ENCODE measurements around the gene OSBPL6.

The OSBPL6 gene

DNA sequence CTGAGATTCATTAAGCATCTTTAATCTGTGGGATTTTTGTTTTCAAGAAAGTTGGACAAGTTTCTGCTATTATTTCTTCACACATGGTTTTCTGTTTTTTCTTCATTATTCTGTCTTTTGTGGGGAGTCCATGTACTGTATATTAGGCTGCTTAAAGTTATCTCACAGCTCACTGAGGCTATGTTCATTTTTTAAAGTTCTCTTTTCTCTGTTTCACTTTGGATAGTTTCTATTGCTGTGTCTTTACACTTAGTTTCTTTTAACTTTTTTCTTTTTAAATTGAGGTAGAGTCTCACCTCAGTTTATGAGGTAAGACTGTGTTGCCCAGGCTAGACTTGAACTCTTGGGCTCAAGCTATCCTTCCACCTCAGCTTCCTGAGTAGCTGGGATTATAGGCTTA, 8.6 kb downstream of the OSBPL6 start:
- ChIA-PET CTCF (interaction anchor here (0.9 kb wide), 1 partner anchor 70 kb away, joined by 3 read pairs; no protein-coding TSS in a partner anchor), POLR2A (no interaction called here)
- Histone ChIP-seq H3K27ac (ENCODE audit: extremely low read depth, low read depth, low read length) (no peak overlapping the region), H3K9me3 (ENCODE audit: control insufficient read depth, insufficient read depth, low read depth, low read length) (no peaks in the 10 kb centered on the region), H3K36me3 (ENCODE audit: control insufficient read depth in 2 of 2, insufficient read depth in 1 of 2, low read length in 2 of 2) (no peaks in the 10 kb centered on the region), H3K4me3 (ENCODE audit: low read depth, low read length) (no peak overlapping the region), H3K4me1 (ENCODE audit: control insufficient read depth, insufficient read depth, low read length) (peaks cover 6% of the 10 kb centered on the region; the same call in 1 of the 2 replicates)
- TF ChIP-seq ZNF394 (tag by site-specific recombination; IDR thresholded peaks at IDR 0.05; ENCODE audit: borderline replicate concordance) (peak; percentile 20; the same call in 1 of the 2 replicates), ZFP69B (tag by site-specific recombination; IDR thresholded peaks at IDR 0.05) (no peak)

DNA sequence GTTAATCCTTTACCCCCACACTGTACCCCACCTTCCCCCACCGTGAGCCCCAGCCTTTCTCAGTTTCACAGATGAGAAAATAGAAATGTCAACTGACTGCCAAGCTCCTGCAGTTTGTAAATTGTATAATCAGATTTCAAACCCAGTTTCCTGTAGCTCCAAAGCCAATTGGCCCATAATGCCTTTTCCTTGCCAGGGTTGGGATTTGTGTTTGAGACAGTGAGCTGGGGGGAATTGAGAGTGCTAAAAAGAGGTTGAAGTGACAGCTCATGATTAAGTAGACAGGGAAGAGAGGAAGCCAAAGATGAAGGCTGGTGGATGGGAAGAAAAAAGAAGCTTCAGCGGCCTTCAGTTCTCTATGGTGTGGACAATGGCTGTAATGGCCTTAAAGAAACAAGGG, 10.7 kb downstream of the OSBPL6 start:
- ChIA-PET CTCF (interaction anchor here (0.6 to 0.7 kb wide), 2 partner anchors 16 to 101 kb away, joined by 3 read pairs; no protein-coding TSS in a partner anchor), POLR2A (interaction anchor here (1.4 kb wide), 1 partner anchor 10 kb away, joined by 3 read pairs; the partner anchor contains the start of gene OSBPL6)
- H3K9me3 ChIP-seq (ENCODE audit: control insufficient read depth, insufficient read depth, low read depth, low read length), result no peaks in the 10 kb centered on the region
- TF ChIP-seq GLI4 (tag by site-specific recombination; IDR thresholded peaks at IDR 0.05) (no peak), ZBTB48 (tag by site-specific recombination; IDR thresholded peaks at IDR 0.05) (no peak), CTCF (tag by site-specific recombination; IDR thresholded peaks at IDR 0.05) (no peak), ZNF155 (tag by site-specific recombination; IDR thresholded peaks at IDR 0.05) (no peak), ZNF747 (tag by site-specific recombination; IDR thresholded peaks at IDR 0.05) (no peak)
- TF ChIP-seq, protein P1, sequence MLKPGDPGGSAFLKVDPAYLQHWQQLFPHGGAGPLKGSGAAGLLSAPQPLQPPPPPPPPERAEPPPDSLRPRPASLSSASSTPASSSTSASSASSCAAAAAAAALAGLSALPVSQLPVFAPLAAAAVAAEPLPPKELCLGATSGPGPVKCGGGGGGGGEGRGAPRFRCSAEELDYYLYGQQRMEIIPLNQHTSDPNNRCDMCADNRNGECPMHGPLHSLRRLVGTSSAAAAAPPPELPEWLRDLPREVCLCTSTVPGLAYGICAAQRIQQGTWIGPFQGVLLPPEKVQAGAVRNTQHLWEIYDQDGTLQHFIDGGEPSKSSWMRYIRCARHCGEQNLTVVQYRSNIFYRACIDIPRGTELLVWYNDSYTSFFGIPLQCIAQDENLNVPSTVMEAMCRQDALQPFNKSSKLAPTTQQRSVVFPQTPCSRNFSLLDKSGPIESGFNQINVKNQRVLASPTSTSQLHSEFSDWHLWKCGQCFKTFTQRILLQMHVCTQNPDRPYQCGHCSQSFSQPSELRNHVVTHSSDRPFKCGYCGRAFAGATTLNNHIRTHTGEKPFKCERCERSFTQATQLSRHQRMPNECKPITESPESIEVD (tag by site-specific recombination; IDR thresholded peaks at IDR 0.05), result no peak
- peaks cover 9% of the 10 kb centered on the region for H3K4me1 ChIP-seq (ENCODE audit: control insufficient read depth, insufficient read depth, low read length)
- H3K27ac ChIP-seq (ENCODE audit: extremely low read depth, low read depth, low read length), result no peak overlapping the region
- no peaks in the 10 kb centered on the region for H3K36me3 ChIP-seq (ENCODE audit: control insufficient read depth in 2 of 2, insufficient read depth in 1 of 2, low read length in 2 of 2)
- H3K4me3 ChIP-seq (ENCODE audit: low read depth, low read length), result no peak overlapping the region

- Histone ChIP-seq H3K9me3 (ENCODE audit: control insufficient read depth, insufficient read depth, low read depth, low read length) (no peaks in the 10 kb centered on the region), H3K36me3 (ENCODE audit: control insufficient read depth in 2 of 2, insufficient read depth in 1 of 2, low read length in 2 of 2) (no peaks in the 10 kb centered on the region), H3K27ac (ENCODE audit: extremely low read depth, low read depth, low read length) (no peak overlapping the region), H3K4me1 (ENCODE audit: control insufficient read depth, insufficient read depth, low read length) (peaks cover 10% of the 10 kb centered on the region), H3K4me3 (ENCODE audit: low read depth, low read length) (no peak overlapping the region)
- ChIA-PET POLR2A (no interaction called here), CTCF (interaction anchor here (0.6 to 0.7 kb wide), 2 partner anchors 9 to 68 kb away, joined by 3 to 5 read pairs; no protein-coding TSS in a partner anchor)
- TF ChIP-seq ZNF473 (tag by site-specific recombination; IDR thresholded peaks at IDR 0.05), result no peak
- no peak for TF ChIP-seq ZNF155 (tag by site-specific recombination; IDR thresholded peaks at IDR 0.05)
- TF ChIP-seq ZNF335 (tag by site-specific recombination; conservative IDR thresholded peaks at IDR 0.05), result no peak
- TF ChIP-seq REST (tag by site-specific recombination; IDR thresholded peaks at IDR 0.05), result no peak
- TF ChIP-seq, protein P1 (tag by site-specific recombination; IDR thresholded peaks at IDR 0.05), result 0 out of 2 replicates have a peak, but pooled peaks have one; percentile 23
- no peak for TF ChIP-seq ZNF19 (tag by site-specific recombination; IDR thresholded peaks at IDR 0.05; ENCODE audit: low read depth)
- TF ChIP-seq ZNF10 (tag by site-specific recombination; IDR thresholded peaks at IDR 0.05), result peak; percentile 62
- no peak for TF ChIP-seq ZNF404 (tag by site-specific recombination; IDR thresholded peaks at IDR 0.05)
- no peak for TF ChIP-seq ZNF555 (tag by site-specific recombination; conservative IDR thresholded peaks at IDR 0.05)
- no peak for TF ChIP-seq ZNF174 (tag by site-specific recombination; IDR thresholded peaks at IDR 0.05)
- no peak for TF ChIP-seq ZNF26 (tag by site-specific recombination; IDR thresholded peaks at IDR 0.05)
Observed at GRCh38 chr2:178205853-178206521, 11.7 kb downstream of the OSBPL6 start.

All from HEK293 (cell line).